K562 (cell line): ENCODE data around the gene SLC4A3.

Experiments used
- EP300 ChIP-seq: IDR thresholded peaks from 2 replicates; pipeline ENCODE4 v1.6.1; 2012; ENCODE audit warnings: low read length, improper control_type of control experiment
- PCBP1 ChIP-seq: fragments of 200-400 bp; formaldehyde crosslinking; IDR thresholded peaks from 2 replicates; pipeline ENCODE4 v1.6.1; 2018; ENCODE audit warnings: mild to moderate bottlenecking, low read depth, low read length; ENCODE audit not compliant: poor library complexity, severe bottlenecking
- POLR2A ChIP-seq: fragments of 450-650 bp; conservative IDR thresholded peaks from 2 replicates; pipeline ENCODE4 v1.6.1; 2016
- POLR2AphosphoS2 ChIP-seq: IDR thresholded peaks from 2 replicates; pipeline ENCODE4 v1.6.1; 2012; ENCODE audit warnings: low read length, improper control_type of control experiment
- SPI1 ChIP-seq: IDR thresholded peaks from 2 replicates; pipeline ENCODE4 v1.6.1; 2011; ENCODE audit warnings: low read depth, low read length, control low read depth, borderline replicate concordance
- ZKSCAN3 ChIP-seq: fragments of 250-450 bp; sonication (Bioruptor Pico); IDR thresholded peaks from 2 replicates; pipeline ENCODE4 v1.4.0; 2020
- ZNF174 ChIP-seq: fragments of 250-450 bp; sonication (Bioruptor Pico); IDR thresholded peaks from 2 replicates; pipeline ENCODE4 v1.4.0; 2020; ENCODE audit warnings: mild to moderate bottlenecking
- ZNF253 ChIP-seq: fragments of 250-450 bp; sonication (Bioruptor Pico); conservative IDR thresholded peaks from 2 replicates; pipeline ENCODE4 v1.6.1; 2021; ENCODE audit warnings: mild to moderate bottlenecking
- TF ChIP-seq, protein P1 (sequence below), 2 experiments: IDR thresholded peaks; 2 replicates each; pipeline ENCODE4 v1.6.1; 2012; ENCODE audit warnings: improper control_type of control experiment in 2 of 2, low read depth in 2 of 2, low read length in 2 of 2, borderline replicate concordance in 1 of 2
- TF ChIP-seq, protein P2 (sequence below): fragments of 450-650 bp; formaldehyde crosslinking; IDR thresholded peaks from 2 replicates; pipeline ENCODE4 v1.4.0; 2022; ENCODE audit warnings: mild to moderate bottlenecking, moderate library complexity
- TF ChIP-seq, protein P3 (sequence below): sonication (generic); formaldehyde crosslinking; IDR thresholded peaks from 2 replicates; pipeline ENCODE4 v1.8.1; 2023; ENCODE audit warnings: mild to moderate bottlenecking, missing genetic modification reagents
- TF ChIP-seq, protein P4 (sequence below), 3 experiments: IDR thresholded peaks in 2 of 3; conservative IDR thresholded peaks in 1 of 3; 2 replicates each; pipeline ENCODE4 v1.5.1; 2011 to 2012; ENCODE audit warnings: low read length in 3 of 3, mild to moderate bottlenecking in 3 of 3, control low read depth in 2 of 3, improper control_type of control experiment in 1 of 3, inconsistent platforms in 1 of 3, low read depth in 1 of 3, mixed read lengths in 1 of 3, moderate library complexity in 1 of 3; ENCODE audit not compliant: insufficient read depth in 2 of 3

DNA sequence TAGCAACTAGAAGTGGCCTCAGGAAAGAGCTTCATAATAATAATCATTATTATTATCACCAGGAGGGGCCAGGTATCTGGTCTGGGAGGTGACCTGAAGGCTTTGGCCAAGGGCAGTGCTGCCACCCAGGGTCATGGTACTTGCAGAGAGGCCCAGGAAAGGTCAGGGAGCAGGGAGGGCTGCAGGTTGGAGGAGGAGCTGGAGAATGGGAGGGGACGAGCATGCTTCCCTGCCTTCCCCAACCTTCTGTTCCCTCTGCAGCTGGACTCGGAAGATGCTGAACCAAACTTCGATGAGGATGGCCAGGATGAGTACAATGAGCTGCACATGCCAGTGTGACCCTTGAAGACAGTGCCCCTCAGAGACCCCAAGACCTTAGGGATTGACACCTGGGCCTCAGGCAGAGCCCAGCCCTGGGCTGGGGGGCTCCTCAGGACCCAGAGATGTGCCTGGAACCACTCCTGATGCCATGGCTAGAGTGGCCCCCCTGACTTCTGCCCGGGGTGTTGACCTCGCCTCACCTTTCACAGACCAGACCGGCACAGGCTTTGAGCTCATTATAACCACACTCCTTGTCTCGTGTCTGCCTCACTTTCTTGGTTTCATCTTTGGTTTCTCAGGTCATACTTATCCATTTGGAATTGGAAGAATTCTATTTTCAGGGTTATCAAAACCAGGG is 14.1 kb downstream of the SLC4A3 start:
- TF ChIP-seq PCBP1 (no peak), POLR2AphosphoS2 (no peak), EP300 (no peak), ZNF253 (CRISPR knock-in tag) (no peak), POLR2A (no peak), SPI1 (no peak), ZNF174 (CRISPR knock-in tag) (no peak), ZKSCAN3 (CRISPR knock-in tag) (no peak)
- TF ChIP-seq, protein P1, sequence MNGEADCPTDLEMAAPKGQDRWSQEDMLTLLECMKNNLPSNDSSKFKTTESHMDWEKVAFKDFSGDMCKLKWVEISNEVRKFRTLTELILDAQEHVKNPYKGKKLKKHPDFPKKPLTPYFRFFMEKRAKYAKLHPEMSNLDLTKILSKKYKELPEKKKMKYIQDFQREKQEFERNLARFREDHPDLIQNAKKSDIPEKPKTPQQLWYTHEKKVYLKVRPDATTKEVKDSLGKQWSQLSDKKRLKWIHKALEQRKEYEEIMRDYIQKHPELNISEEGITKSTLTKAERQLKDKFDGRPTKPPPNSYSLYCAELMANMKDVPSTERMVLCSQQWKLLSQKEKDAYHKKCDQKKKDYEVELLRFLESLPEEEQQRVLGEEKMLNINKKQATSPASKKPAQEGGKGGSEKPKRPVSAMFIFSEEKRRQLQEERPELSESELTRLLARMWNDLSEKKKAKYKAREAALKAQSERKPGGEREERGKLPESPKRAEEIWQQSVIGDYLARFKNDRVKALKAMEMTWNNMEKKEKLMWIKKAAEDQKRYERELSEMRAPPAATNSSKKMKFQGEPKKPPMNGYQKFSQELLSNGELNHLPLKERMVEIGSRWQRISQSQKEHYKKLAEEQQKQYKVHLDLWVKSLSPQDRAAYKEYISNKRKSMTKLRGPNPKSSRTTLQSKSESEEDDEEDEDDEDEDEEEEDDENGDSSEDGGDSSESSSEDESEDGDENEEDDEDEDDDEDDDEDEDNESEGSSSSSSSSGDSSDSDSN (IDR thresholded peaks at IDR 0.05; ENCODE audit: borderline replicate concordance in 1 of 2, low read depth in 2 of 2, low read length in 2 of 2) = no peak
- TF ChIP-seq, protein P2, sequence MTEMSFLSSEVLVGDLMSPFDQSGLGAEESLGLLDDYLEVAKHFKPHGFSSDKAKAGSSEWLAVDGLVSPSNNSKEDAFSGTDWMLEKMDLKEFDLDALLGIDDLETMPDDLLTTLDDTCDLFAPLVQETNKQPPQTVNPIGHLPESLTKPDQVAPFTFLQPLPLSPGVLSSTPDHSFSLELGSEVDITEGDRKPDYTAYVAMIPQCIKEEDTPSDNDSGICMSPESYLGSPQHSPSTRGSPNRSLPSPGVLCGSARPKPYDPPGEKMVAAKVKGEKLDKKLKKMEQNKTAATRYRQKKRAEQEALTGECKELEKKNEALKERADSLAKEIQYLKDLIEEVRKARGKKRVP (CRISPR knock-in tag) = no peak
- TF ChIP-seq, protein P3, sequence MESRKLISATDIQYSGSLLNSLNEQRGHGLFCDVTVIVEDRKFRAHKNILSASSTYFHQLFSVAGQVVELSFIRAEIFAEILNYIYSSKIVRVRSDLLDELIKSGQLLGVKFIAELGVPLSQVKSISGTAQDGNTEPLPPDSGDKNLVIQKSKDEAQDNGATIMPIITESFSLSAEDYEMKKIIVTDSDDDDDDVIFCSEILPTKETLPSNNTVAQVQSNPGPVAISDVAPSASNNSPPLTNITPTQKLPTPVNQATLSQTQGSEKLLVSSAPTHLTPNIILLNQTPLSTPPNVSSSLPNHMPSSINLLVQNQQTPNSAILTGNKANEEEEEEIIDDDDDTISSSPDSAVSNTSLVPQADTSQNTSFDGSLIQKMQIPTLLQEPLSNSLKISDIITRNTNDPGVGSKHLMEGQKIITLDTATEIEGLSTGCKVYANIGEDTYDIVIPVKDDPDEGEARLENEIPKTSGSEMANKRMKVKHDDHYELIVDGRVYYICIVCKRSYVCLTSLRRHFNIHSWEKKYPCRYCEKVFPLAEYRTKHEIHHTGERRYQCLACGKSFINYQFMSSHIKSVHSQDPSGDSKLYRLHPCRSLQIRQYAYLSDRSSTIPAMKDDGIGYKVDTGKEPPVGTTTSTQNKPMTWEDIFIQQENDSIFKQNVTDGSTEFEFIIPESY (CRISPR knock-in tag) = no peak
- TF ChIP-seq, protein P4, sequence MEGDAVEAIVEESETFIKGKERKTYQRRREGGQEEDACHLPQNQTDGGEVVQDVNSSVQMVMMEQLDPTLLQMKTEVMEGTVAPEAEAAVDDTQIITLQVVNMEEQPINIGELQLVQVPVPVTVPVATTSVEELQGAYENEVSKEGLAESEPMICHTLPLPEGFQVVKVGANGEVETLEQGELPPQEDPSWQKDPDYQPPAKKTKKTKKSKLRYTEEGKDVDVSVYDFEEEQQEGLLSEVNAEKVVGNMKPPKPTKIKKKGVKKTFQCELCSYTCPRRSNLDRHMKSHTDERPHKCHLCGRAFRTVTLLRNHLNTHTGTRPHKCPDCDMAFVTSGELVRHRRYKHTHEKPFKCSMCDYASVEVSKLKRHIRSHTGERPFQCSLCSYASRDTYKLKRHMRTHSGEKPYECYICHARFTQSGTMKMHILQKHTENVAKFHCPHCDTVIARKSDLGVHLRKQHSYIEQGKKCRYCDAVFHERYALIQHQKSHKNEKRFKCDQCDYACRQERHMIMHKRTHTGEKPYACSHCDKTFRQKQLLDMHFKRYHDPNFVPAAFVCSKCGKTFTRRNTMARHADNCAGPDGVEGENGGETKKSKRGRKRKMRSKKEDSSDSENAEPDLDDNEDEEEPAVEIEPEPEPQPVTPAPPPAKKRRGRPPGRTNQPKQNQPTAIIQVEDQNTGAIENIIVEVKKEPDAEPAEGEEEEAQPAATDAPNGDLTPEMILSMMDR (IDR thresholded peaks at IDR 0.05 in 2 of 3, conservative IDR thresholded peaks at IDR 0.05 in 1 of 3; ENCODE audit: insufficient read depth in 2 of 3, low read depth in 1 of 3, low read length in 3 of 3) = no peak
